Body of pancreas (tissue), 4 donors: Measurements from ENCODE around the gene PRXL2A. TPM values are rescaled to one million over a fixed set of nuclear protein-coding genes. Genes with fewer than 3 reads are reported as not detected.

Source experiments
- ATAC-seq: fragments of 150-250 bp; one replicate; pipeline ENCODE4 v1.9.1; 2016
- DNase-seq, 4 donors: peaks; one replicate each; pipeline ENCODE4 v3.0.0-alpha.2; 2019
- H3K27ac ChIP-seq, 4 donors: fragments of 200-600 bp; sonication (generic); 1 replicate in 3 of 4; 2 replicates in 1 of 4; pipeline versions ENCODE4 v1.5.1 to v1.6.1; 2016 to 2019; ENCODE audit warnings: mild to moderate bottlenecking in 1 of 4, mixed read lengths in 1 of 4, moderate library complexity in 1 of 4
- H3K27me3 ChIP-seq, 2 donors: fragments of 200-600 bp; sonication (generic); one replicate each; pipeline ENCODE4 v1.6.0; 2016; ENCODE audit warnings: mild to moderate bottlenecking in 1 of 2
- H3K36me3 ChIP-seq, 2 donors: fragments of 200-600 bp; sonication (generic); replicated peaks in 1 of 2; 2 replicates each; pipeline ENCODE4 v1.5.1; 2016; ENCODE audit warnings: low read depth in 2 of 2; ENCODE audit not compliant: insufficient read depth in 1 of 2
- H3K4me1 ChIP-seq: fragments of 200-600 bp; sonication (generic); one replicate; pipeline ENCODE4 v1.6.0; 2016
- H3K4me3 ChIP-seq, 2 donors: fragments of 200-600 bp; sonication (generic); 1 replicate in 1 of 2; 2 replicates in 1 of 2; pipeline ENCODE4 v1.5.1; 2016 to 2019
- H3K9me3 ChIP-seq, 3 donors: fragments of 200-600 bp; sonication (generic); 1 replicate in 2 of 3; 2 replicates in 1 of 3; pipeline ENCODE4 v1.5.1; 2016
- POLR2A ChIP-seq, 3 donors: fragments of 450-650 bp; IDR thresholded peaks; one replicate each; pipeline ENCODE4 v1.6.1; 2016; ENCODE audit warnings: antibody characterized with exemption in 3 of 3, mild to moderate bottlenecking in 2 of 3
- WGBS, 2 donors: methylation state at CpG; one replicate each; pipeline ENCODE4 v1.1.5; 2017; 5-methylcytosine and 5-hydroxymethylcytosine counted together
- intact Hi-C: fragments of 100-400 bp; cut with DNase I; formaldehyde crosslinking; loops from one replicate; pipeline ENCODE4 v1.15.1; 2023
- total RNA-seq, 2 donors: library from RNA; depleted of rRNA; stranded (reverse); fragments of >200 nt; gene quantifications; one replicate each; pipeline ENCODE4 v1.1.0, GENCODE V29; 2016
- TF ChIP-seq, protein P1 (sequence below), 7 experiments: fragments of 450-650 bp in 4 of 7; fragments of 200-600 bp in 3 of 7; sonication (generic) in 3 of 7; IDR thresholded peaks; one replicate each; pipeline ENCODE4 v1.5.1; 2016 to 2019; ENCODE audit warnings: antibody characterized with exemption in 7 of 7

The PRXL2A gene
- total RNA-seq, 2 donors from 2014 or later: 40.7 to 110 TPM

DNA sequence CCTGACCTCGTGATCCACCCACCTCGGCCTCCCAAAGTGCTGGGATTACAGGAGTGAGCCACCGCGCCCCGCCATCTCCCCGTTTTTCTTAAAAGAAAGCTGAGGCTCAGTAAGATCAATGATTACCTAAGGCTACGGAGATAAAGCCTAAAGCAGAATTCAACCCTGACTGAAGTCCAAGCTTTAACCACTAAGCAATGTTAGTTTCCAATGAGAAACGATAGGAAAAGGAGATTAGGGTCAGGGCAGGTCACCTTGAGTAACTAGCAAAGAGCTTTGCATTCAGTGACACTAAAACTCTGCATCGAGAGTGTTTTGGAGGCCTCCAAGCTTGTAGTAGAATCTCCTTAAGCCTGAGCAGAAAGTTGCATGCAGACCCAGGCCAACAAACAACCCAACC lies 17.6 kb upstream of the PRXL2A start:
- intact Hi-C loops: no loop called here
- no peaks in the 10 kb centered on the region for H3K36me3 ChIP-seq
- H3K4me3 ChIP-seq: no peak overlapping the region
- no peak for TF ChIP-seq POLR2A (IDR thresholded peaks at IDR 0.05)
- TF ChIP-seq, protein P1, sequence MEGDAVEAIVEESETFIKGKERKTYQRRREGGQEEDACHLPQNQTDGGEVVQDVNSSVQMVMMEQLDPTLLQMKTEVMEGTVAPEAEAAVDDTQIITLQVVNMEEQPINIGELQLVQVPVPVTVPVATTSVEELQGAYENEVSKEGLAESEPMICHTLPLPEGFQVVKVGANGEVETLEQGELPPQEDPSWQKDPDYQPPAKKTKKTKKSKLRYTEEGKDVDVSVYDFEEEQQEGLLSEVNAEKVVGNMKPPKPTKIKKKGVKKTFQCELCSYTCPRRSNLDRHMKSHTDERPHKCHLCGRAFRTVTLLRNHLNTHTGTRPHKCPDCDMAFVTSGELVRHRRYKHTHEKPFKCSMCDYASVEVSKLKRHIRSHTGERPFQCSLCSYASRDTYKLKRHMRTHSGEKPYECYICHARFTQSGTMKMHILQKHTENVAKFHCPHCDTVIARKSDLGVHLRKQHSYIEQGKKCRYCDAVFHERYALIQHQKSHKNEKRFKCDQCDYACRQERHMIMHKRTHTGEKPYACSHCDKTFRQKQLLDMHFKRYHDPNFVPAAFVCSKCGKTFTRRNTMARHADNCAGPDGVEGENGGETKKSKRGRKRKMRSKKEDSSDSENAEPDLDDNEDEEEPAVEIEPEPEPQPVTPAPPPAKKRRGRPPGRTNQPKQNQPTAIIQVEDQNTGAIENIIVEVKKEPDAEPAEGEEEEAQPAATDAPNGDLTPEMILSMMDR (IDR thresholded peaks at IDR 0.05): no peak
- no peak overlapping the region for H3K27ac ChIP-seq
- H3K9me3 ChIP-seq: no peaks in the 10 kb centered on the region
- 59 to 75% methylated on average over 9 of the region's 9 CpGs for WGBS, 2 donors
- H3K4me1 ChIP-seq: no peaks in the 10 kb centered on the region
- ATAC-seq (no peak), DNase-seq (no peak)
- H3K27me3 ChIP-seq: no peaks in the 10 kb centered on the region

DNA sequence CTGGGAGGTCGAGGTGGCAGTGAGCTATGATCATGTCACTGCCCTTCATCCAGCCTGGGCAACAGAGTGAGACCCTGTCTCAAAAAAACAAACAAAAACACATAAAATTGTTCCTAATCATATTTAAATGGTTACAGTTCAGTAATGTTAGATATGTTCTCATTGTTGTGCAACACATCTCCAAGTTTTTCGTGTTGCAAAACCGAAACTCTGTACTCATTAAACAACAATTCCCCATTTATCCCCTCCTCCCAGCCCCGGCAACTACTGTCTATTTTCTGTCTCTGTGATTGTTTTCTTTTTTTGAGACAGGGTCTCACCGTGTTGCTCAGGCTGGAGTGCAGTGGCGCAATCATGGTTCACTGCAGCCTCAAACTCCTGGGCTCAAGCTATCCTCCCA lies 16.1 kb upstream of the PRXL2A start:
- no peak for DNase-seq
- Histone ChIP-seq H3K4me1 (no peaks in the 10 kb centered on the region), H3K36me3 (no peaks in the 10 kb centered on the region), H3K27me3 (no peaks in the 10 kb centered on the region), H3K27ac (no peak overlapping the region), H3K4me3 (no peak overlapping the region), H3K9me3 (no peaks in the 10 kb centered on the region)
- intact Hi-C loops: no loop called here
- TF ChIP-seq POLR2A (IDR thresholded peaks at IDR 0.05): no peak
- TF ChIP-seq, protein P1 (IDR thresholded peaks at IDR 0.05): no peak
- no peak for ATAC-seq
- 80 to 88% methylated on average over 6 of the region's 6 CpGs for WGBS, 2 donors

DNA sequence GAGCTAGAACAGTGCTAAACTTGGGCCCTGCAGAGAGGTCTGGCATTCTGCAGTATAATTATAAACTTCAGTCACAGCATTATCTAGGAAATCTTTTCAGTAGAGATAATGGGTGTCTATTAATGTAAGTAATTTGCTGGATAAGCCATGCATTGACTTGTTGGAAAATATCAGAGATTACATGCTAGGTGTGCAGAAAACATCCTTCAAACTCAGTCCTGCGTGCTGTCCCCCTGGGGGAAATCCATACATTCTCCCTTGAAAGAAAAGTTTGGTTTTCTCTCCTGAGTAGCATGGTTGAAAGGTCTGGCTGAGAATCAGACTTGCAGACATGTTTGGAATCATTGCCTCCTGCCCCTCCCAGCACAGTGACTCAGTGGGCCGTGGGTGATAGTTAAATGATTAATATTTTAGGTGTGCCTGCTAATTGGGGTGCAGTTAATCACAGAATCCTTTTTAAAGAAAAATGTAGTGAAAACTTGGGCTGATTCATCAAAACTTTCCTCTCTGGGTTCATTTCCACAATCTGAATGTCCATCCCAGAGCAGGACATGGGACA lies 13.9 kb upstream of the PRXL2A start:
- TF ChIP-seq, protein P1 (IDR thresholded peaks at IDR 0.05): no peak
- TF ChIP-seq POLR2A (IDR thresholded peaks at IDR 0.05): no peak
- Histone ChIP-seq H3K27ac (no peak overlapping the region), H3K36me3 (no peaks in the 10 kb centered on the region), H3K4me1 (no peaks in the 10 kb centered on the region), H3K27me3 (no peaks in the 10 kb centered on the region), H3K4me3 (no peak overlapping the region), H3K9me3 (no peaks in the 10 kb centered on the region)
- 71 to 74% methylated on average over 2 of the region's 2 CpGs for WGBS, 2 donors
- intact Hi-C loops: no loop called here
- ATAC-seq: no peak
- no peak for DNase-seq

DNA sequence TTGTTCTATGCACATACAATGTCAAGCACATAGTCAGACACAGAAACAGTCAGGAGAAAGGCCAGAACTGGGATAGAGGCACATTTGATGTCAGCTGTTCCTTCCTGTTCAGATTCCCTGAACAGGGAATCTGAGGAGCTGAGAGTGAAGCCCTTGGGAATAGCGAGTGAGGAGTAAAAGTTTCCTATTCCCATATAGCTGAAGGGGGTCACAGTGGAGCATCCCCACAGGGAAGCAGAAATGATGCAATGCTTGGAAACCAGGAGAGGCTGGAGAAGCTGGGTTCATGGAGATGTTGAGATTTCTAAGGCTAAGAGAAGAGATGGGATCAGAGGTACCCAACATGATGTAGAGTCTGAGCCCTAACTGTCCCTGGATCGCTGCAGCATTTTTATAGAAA lies 11.3 kb upstream of the PRXL2A start:
- TF ChIP-seq, protein P1 (IDR thresholded peaks at IDR 0.05): no peak
- no peak for TF ChIP-seq POLR2A (IDR thresholded peaks at IDR 0.05)

DNA sequence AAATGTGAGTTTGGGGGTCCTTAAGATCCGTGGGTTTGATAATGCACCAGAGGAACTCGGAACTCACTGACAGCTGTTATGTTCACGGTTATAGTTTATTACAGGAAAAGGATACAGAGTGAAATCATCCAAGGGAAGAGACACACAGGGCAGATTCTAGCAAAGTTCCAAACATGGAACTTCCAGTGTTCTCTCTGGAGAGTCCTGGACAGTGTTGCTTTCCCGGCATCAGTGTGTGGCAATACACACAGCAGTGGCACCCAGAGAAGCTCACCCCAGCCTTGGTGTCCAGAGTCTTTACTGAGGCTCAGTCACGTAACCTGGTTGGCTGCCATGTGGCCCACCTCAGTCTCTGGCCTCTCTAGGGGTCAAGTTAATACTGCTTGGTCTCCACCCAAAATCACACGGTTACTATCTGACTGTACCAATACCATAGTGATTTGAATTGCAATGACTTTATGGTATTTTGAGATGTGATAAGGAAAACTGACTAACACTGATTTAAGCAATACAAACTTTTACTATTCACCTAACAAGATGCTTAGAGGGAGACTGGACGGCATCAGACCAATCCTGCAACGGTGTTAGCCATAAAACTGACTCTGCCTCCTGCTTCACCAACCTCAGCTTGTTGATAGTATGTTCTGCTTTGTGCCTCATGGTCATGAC lies 8.1 kb upstream of the PRXL2A start:
- 66 to 70% methylated on average over 8 of the region's 8 CpGs for WGBS, 2 donors
- Histone ChIP-seq H3K27me3 (no peaks in the 10 kb centered on the region), H3K4me3 (no peak overlapping the region), H3K36me3 (no peaks in the 10 kb centered on the region), H3K9me3 (no peaks in the 10 kb centered on the region), H3K4me1 (no peaks in the 10 kb centered on the region), H3K27ac (no peak overlapping the region)
- DNase-seq: no peak
- intact Hi-C loops: no loop called here
- ATAC-seq: no peak
- TF ChIP-seq, protein P1 (IDR thresholded peaks at IDR 0.05): no peak
- TF ChIP-seq POLR2A (IDR thresholded peaks at IDR 0.05): no peak

More for the DNA sequence above, 11.3 kb upstream of the PRXL2A start:
- ATAC-seq (no peak), DNase-seq (no peak)
- no peaks in the 10 kb centered on the region for H3K36me3 ChIP-seq
- no peak overlapping the region for H3K4me3 ChIP-seq
- H3K27me3 ChIP-seq: no peaks in the 10 kb centered on the region
- H3K9me3 ChIP-seq: no peaks in the 10 kb centered on the region
- 87 to 90% methylated on average over 2 of the region's 2 CpGs for WGBS, 2 donors
- intact Hi-C loops: no loop called here
- no peaks in the 10 kb centered on the region for H3K4me1 ChIP-seq
- H3K27ac ChIP-seq: no peak overlapping the region
